Measurements from ENCODE around the gene PCNX2.

- TF ChIP-seq CTCF (conservative IDR thresholded peaks at IDR 0.05; ENCODE audit: low read length) (peak; percentile 86), EZH2phosphoT487 (IDR thresholded peaks at IDR 0.05; ENCODE audit: borderline replicate concordance) (no peak)
Measured at GRCh38 chr1:232952514-232953499, 342.7 kb downstream of the PCNX2 start.

All from Loucy (cell line).